Kidney capillary endothelial cell (primary cell): ENCODE data around the gene ITSN2.

Source experiments
- DNase-seq: peaks from one replicate; pipeline ENCODE4 v3.0.0-alpha.2; 2018; ENCODE audit warnings: low spot score

Gene ITSN2

GRCh38 chr2:24176326-24176725, 184.0 kb downstream of the ITSN2 start:
- no peak for DNase-seq

GRCh38 chr2:24175631-24176187, 184.6 kb downstream of the ITSN2 start:
- DNase-seq, result no peak

- DNase-seq, result no peak
These were observed 185.5 kb downstream of the ITSN2 start, which contains the start of gene FAM228A for GRCh38 chr2:24174851-24175277. FAM228A (plus strand) TSS chr2:24175053; CDS start chr2:24175481, 428 bp downstream.

GRCh38 chr2:24169023-24169422, 191.3 kb downstream of the ITSN2 start:
- DNase-seq, result no peak

GRCh38 chr2:24164416-24164973, 195.8 kb downstream of the ITSN2 start:
- DNase-seq, result no peak

GRCh38 chr2:24163601-24164000, 196.7 kb downstream of the ITSN2 start:
- no peak for DNase-seq

GRCh38 chr2:24163186-24163585, 197.2 kb downstream of the ITSN2 start:
- no peak for DNase-seq

GRCh38 chr2:24162494-24162893, 197.8 kb downstream of the ITSN2 start:
- no peak for DNase-seq

- no peak for DNase-seq
These were observed 199.6 kb downstream of the ITSN2 start for GRCh38 chr2:24160761-24161160.

- DNase-seq, result no peak
These were observed 200.6 kb downstream of the ITSN2 start for GRCh38 chr2:24159708-24160107.

GRCh38 chr2:24158131-24158530, 202.2 kb downstream of the ITSN2 start:
- DNase-seq, result no peak

- no peak for DNase-seq
These were observed 206.9 kb downstream of the ITSN2 start for GRCh38 chr2:24153478-24153877.
